HepG2 (cell line): ENCODE results near the gene RTN3. TPM values are rescaled to one million over a fixed set of nuclear protein-coding genes. Genes with fewer than 3 reads are reported as not detected.

ENCODE experiments used
- ATAC-seq: fragments of 200-7000 bp; cut with Tn5 transposase; 3 replicates; pipeline ENCODE4 v1.9.1; 2020; ENCODE audit warnings: mild to moderate bottlenecking, moderate library complexity
- BruUV-seq: library from RNA; stranded (reverse); fragments of 400-500 nt; replicated peaks from 2 replicates; lab custom pipeline; 2021; lab: Mats Ljungman, UMichigan
- CTCF ChIA-PET: fragments of 300-600 bp; formaldehyde crosslinking; extraction: SDS; loops from one replicate; lab custom pipeline; 2021; ENCODE audit warnings: low total read pairs, inconsistent platforms, low intra/inter-chr PET ratio; lab: Yijun Ruan, JAX
- POLR2A ChIA-PET: fragments of 350-600 bp; sonication (Branson Sonifier 250); formaldehyde crosslinking; loops from one replicate; lab custom pipeline; 2020; ENCODE audit warnings: antibody characterized with exemption, inconsistent platforms; lab: Yijun Ruan, JAX
- DNase-seq: peaks from one replicate; pipeline ENCODE4 v3.0.0-alpha.2; 2015; ENCODE audit warnings: low spot score
- FAIRE-seq: peaks from 3 replicates; lab custom pipeline; 2011; peaks lifted over from hg19 to GRCh38; lab: Jason Lieb, UNC
- H2AFZ ChIP-seq: one replicate; pipeline ENCODE4 v1.6.1; 2011; ENCODE audit warnings: low read length, inconsistent platforms
- H3K27ac ChIP-seq: fragments of 300-600 bp; 3 replicates; pipeline ENCODE4 v1.8.0; 2011; ENCODE audit warnings: mixed run types, mild to moderate bottlenecking, mixed read lengths, low read length, inconsistent platforms; ENCODE audit not compliant: insufficient read depth; ENCODE audit errors: extremely low read length
- H3K27me3 ChIP-seq, 2 experiments: fragments of 200-600 bp in 1 of 2; 2 replicates in 1 of 2; 3 replicates in 1 of 2; pipeline versions ENCODE4 v1.6.0 to v1.8.0; 2011; ENCODE audit warnings: low read length in 2 of 2, mild to moderate bottlenecking in 2 of 2, moderate library complexity in 2 of 2, inconsistent platforms in 1 of 2; ENCODE audit not compliant: insufficient read depth in 2 of 2, control insufficient read depth in 1 of 2
- H3K36me3 ChIP-seq, 2 experiments: fragments of 200-600 bp in 1 of 2; replicated peaks in 1 of 2; 2 replicates in 1 of 2; 3 replicates in 1 of 2; pipeline versions ENCODE4 v1.5.1 to v1.8.0; 2011; ENCODE audit warnings: low read length in 2 of 2, inconsistent platforms in 1 of 2; ENCODE audit not compliant: insufficient read depth in 2 of 2, control insufficient read depth in 1 of 2
- H3K4me1 ChIP-seq: 2 replicates; pipeline ENCODE4 v1.5.1; 2012; ENCODE audit warnings: low read length, inconsistent platforms; ENCODE audit not compliant: insufficient read depth
- H3K4me2 ChIP-seq: 2 replicates; pipeline ENCODE4 v1.6.0; 2011; ENCODE audit warnings: low read depth, low read length, inconsistent platforms
- H3K4me3 ChIP-seq, 3 experiments: fragments of 200-600 bp in 1 of 3; sonication (generic), shearing (Covaris generic) in 1 of 3; replicated peaks in 1 of 3; 2 replicates each; pipeline ENCODE4 v1.5.1; 2011 to 2016; ENCODE audit warnings: low read length in 3 of 3, inconsistent platforms in 2 of 3, low read depth in 2 of 3, mild to moderate bottlenecking in 2 of 3, control low read depth in 1 of 3, mixed read lengths in 1 of 3; ENCODE audit not compliant: insufficient read depth in 1 of 3
- H3K79me2 ChIP-seq: one replicate; pipeline ENCODE4 v1.6.1; 2011; ENCODE audit warnings: low read length, inconsistent platforms; ENCODE audit not compliant: insufficient read depth
- H3K9ac ChIP-seq: 2 replicates; pipeline ENCODE4 v1.6.0; 2011; ENCODE audit warnings: mild to moderate bottlenecking, low read depth, low read length, inconsistent platforms; ENCODE audit not compliant: insufficient read depth
- H3K9me3 ChIP-seq: 2 replicates; pipeline ENCODE4 v1.5.1; 2012; ENCODE audit warnings: mild to moderate bottlenecking, low read length
- H4K20me1 ChIP-seq: 2 replicates; pipeline ENCODE4 v1.6.0; 2011; ENCODE audit warnings: inconsistent platforms, mild to moderate bottlenecking, low read length, moderate library complexity; ENCODE audit not compliant: insufficient read depth
- ATRX ChIP-seq: sonication (generic); formaldehyde crosslinking; IDR thresholded peaks from 2 replicates; pipeline ENCODE4 v1.4.0; 2020; ENCODE audit warnings: missing genetic modification reagents, borderline replicate concordance
- ISX ChIP-seq: sonication (generic); formaldehyde crosslinking; conservative IDR thresholded peaks from 2 replicates; pipeline ENCODE4 v1.5.0; 2020; ENCODE audit warnings: missing genetic modification reagents
- KAT2B ChIP-seq: fragments of 150-350 bp; IDR thresholded peaks from 2 replicates; pipeline ENCODE4 v1.6.1; 2014; ENCODE audit warnings: low read depth, low read length, borderline replicate concordance
- KAT8 ChIP-seq: IDR thresholded peaks from 2 replicates; pipeline ENCODE4 v1.6.1; 2016; ENCODE audit warnings: missing genetic modification reagents, missing compliant biosample characterization
- MXI1 ChIP-seq: IDR thresholded peaks from 3 replicates; pipeline ENCODE4 v1.6.1; 2012; ENCODE audit warnings: low read depth, low read length, inconsistent platforms, borderline replicate concordance
- PCBP2 ChIP-seq: fragments of 200-400 bp; formaldehyde crosslinking; optimal IDR thresholded peaks from 2 replicates; pipeline ENCODE3; 2018; ENCODE audit warnings: low read length, low read depth; ENCODE audit not compliant: poor library complexity, severe bottlenecking
- RBFOX2 ChIP-seq: fragments of 200-400 bp; formaldehyde crosslinking; IDR thresholded peaks from 2 replicates; pipeline ENCODE4 v1.6.1; 2017; ENCODE audit warnings: low read depth, mild to moderate bottlenecking, low read length
- RXRB ChIP-seq: IDR thresholded peaks from 2 replicates; pipeline ENCODE4 v1.6.1; 2016; ENCODE audit warnings: borderline replicate concordance, missing genetic modification reagents, missing compliant biosample characterization
- TCF7 ChIP-seq: sonication (generic); IDR thresholded peaks from 2 replicates; pipeline ENCODE4 v1.6.1; 2016; ENCODE audit warnings: antibody characterized with exemption, low read depth
- ZBTB38 ChIP-seq: sonication (generic); formaldehyde crosslinking; IDR thresholded peaks from 2 replicates; pipeline ENCODE4 v1.5.1; 2020; ENCODE audit warnings: mild to moderate bottlenecking, missing genetic modification reagents
- ZNF207 ChIP-seq: fragments of 450-650 bp; IDR thresholded peaks from 2 replicates; pipeline ENCODE4 v1.6.1; 2016; ENCODE audit warnings: antibody characterized with exemption, borderline replicate concordance
- ZNF333 ChIP-seq: sonication (generic); formaldehyde crosslinking; IDR thresholded peaks from 2 replicates; pipeline ENCODE4 v1.4.0; 2020; ENCODE audit warnings: mild to moderate bottlenecking, missing genetic modification reagents, borderline replicate concordance
- WGBS: methylation state at CpG from one replicate; pipeline ENCODE4 v1.1.6; 2017; ENCODE audit warnings: low lambda C conversion rate; 5-methylcytosine and 5-hydroxymethylcytosine counted together
- in situ Hi-C: cut with HindIII; loops from 2 replicates; pipeline ENCODE4 v1.10.0; 2017; ENCODE audit warnings: low pct_unique_long_range_greater_than_20kb; ENCODE audit not compliant: extremely low pct_ligation_motif_present
- intact Hi-C: fragments of 100-400 bp; cut with micrococcal nuclease; formaldehyde crosslinking; loops from one replicate; pipeline ENCODE4 v1.10.0; 2022; ENCODE audit not compliant: unreplicated experiment
- polyA plus RNA-seq, 8 experiments: library from polyadenylated mRNA; depleted of rRNA in 3 of 8; stranded (reverse) in 7 of 8; unstranded in 1 of 8; fragments of >200 nt; fragmentation: Illumina TruSeq in 4 of 8; extraction: Trizol in 4 of 8; gene quantifications; 2 replicates each; pipeline versions ENCODE4 v1.2.1 to v1.2.3, GENCODE V29; 2011 to 2016; ENCODE audit warnings: low read depth in 4 of 8, missing spikeins in 1 of 8, mixed read lengths in 1 of 8; ENCODE audit not compliant: insufficient read depth in 1 of 8
- total RNA-seq, 5 experiments: library from RNA; depleted of rRNA; stranded (reverse); fragments of >200 nt; fragmentation: Illumina TruSeq; extraction: Trizol; gene quantifications; 2 replicates each; pipeline ENCODE4 v1.2.3, GENCODE V29; 2016; ENCODE audit warnings: low read depth in 1 of 5
- TF ChIP-seq, protein P1 (sequence below): sonication (generic); formaldehyde crosslinking; IDR thresholded peaks from 2 replicates; pipeline ENCODE4 v1.4.0; 2020; ENCODE audit warnings: mild to moderate bottlenecking, missing genetic modification reagents
- TF ChIP-seq, protein P2 (sequence below): sonication (generic); formaldehyde crosslinking; IDR thresholded peaks from 2 replicates; pipeline ENCODE4 v1.5.0; 2020; ENCODE audit warnings: missing genetic modification reagents
- TF ChIP-seq, protein P3 (sequence below): sonication (generic); formaldehyde crosslinking; IDR thresholded peaks from 2 replicates; pipeline ENCODE4 v1.8.0; 2022; ENCODE audit warnings: low read depth, missing genetic modification reagents

Gene RTN3
- total and polyA plus RNA-seq, 2 of the 13 experiments (the other 11 are each of a cell fraction or from before 2014, with no cell fraction given), result 32.2 to 41.1 TPM

DNA sequence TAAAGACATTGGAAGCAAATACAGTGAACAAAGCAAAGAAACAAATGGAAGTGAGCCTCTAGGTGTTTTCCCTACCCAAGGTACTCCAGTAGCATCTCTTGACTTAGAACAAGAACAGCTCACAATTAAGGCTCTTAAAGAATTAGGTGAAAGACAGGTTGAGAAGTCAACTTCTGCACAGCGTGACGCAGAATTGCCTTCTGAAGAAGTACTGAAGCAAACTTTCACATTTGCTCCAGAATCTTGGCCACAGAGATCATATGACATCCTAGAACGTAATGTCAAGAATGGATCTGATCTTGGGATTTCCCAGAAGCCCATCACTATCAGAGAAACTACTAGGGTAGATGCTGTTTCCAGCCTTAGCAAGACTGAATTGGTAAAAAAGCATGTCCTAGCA, 39.3 kb downstream of the RTN3 start:
- H3K4me1 ChIP-seq, result peaks cover 3% of the 10 kb centered on the region
- intact Hi-C loops, result no loop called here
- POLR2A ChIA-PET, result no interaction called here
- H3K36me3 ChIP-seq, result peaks cover 2 to 4% of the 10 kb centered on the region in 2 experiments; a peak in 1 of 5 replicates
- H3K9ac ChIP-seq, result no peak overlapping the region
- TF ChIP-seq ZNF333 (CRISPR knock-in tag), result no peak
- TF ChIP-seq PCBP2, result no peak
- no peak for TF ChIP-seq RBFOX2
- TF ChIP-seq ATRX (CRISPR knock-in tag), result no peak
- no peak for TF ChIP-seq TCF7
- TF ChIP-seq, protein P1, sequence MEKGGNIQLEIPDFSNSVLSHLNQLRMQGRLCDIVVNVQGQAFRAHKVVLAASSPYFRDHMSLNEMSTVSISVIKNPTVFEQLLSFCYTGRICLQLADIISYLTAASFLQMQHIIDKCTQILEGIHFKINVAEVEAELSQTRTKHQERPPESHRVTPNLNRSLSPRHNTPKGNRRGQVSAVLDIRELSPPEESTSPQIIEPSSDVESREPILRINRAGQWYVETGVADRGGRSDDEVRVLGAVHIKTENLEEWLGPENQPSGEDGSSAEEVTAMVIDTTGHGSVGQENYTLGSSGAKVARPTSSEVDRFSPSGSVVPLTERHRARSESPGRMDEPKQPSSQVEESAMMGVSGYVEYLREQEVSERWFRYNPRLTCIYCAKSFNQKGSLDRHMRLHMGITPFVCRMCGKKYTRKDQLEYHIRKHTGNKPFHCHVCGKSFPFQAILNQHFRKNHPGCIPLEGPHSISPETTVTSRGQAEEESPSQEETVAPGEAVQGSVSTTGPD (CRISPR knock-in tag), result no peak
- TF ChIP-seq, protein P2, sequence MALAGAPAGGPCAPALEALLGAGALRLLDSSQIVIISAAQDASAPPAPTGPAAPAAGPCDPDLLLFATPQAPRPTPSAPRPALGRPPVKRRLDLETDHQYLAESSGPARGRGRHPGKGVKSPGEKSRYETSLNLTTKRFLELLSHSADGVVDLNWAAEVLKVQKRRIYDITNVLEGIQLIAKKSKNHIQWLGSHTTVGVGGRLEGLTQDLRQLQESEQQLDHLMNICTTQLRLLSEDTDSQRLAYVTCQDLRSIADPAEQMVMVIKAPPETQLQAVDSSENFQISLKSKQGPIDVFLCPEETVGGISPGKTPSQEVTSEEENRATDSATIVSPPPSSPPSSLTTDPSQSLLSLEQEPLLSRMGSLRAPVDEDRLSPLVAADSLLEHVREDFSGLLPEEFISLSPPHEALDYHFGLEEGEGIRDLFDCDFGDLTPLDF (CRISPR knock-in tag), result no peak
- no peak for TF ChIP-seq MXI1
- no peak for TF ChIP-seq RXRB (CRISPR knock-in tag)
- TF ChIP-seq KAT2B, result no peak
- TF ChIP-seq ZBTB38, result no peak
- no peak for TF ChIP-seq ZNF207
- TF ChIP-seq ISX (CRISPR knock-in tag), result no peak
- no peak for TF ChIP-seq KAT8 (CRISPR knock-in tag)
- TF ChIP-seq, protein P3, sequence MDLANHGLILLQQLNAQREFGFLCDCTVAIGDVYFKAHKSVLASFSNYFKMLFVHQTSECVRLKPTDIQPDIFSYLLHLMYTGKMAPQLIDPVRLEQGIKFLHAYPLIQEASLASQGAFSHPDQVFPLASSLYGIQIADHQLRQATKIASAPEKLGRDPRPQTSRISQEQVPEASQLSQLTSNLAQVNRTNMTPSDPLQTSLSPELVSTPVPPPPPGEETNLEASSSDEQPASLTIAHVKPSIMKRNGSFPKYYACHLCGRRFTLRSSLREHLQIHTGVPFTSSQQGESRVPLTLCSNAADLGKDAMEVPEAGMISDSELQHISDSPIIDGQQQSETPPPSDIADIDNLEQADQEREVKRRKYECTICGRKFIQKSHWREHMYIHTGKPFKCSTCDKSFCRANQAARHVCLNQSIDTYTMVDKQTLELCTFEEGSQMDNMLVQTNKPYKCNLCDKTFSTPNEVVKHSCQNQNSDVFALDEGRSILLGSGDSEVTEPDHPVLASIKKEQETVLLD (CRISPR knock-in tag), result no peak
- TF ChIP-seq, all 625 proteins: peak for 0
- Histone ChIP-seq H2AFZ (no peak overlapping the region), H3K27me3 (no peaks in the 10 kb centered on the region), H4K20me1 (no peaks in the 10 kb centered on the region; the same call in 1 of the 2 replicates), H3K4me3 (no peak overlapping the region), H3K9me3 (no peaks in the 10 kb centered on the region), H3K27ac (no peak overlapping the region), H3K4me2 (no peak overlapping the region), H3K79me2 (no peaks in the 10 kb centered on the region)
- WGBS, result 97% methylated on average over 3 of the region's 3 CpGs
- CTCF ChIA-PET, result no interaction called here
- ATAC-seq (no peak), FAIRE-seq (no peak), DNase-seq (no peak)
- in situ Hi-C loops, result no loop called here
- BruUV-seq, result no TSS peak
